Measurements from ENCODE around the gene OVOL2. TPM values are rescaled to one million over a fixed set of nuclear protein-coding genes. Genes with fewer than 3 reads are reported as not detected.

Gene OVOL2
- total RNA-seq, 3 donors from 2014 or later, result 21.0 to 34.1 TPM; not detected in 1

- H3K27me3 ChIP-seq, result no peaks in the 10 kb centered on the region
- no peak for DNase-seq (ENCODE audit: low spot score in 2 of 2)
- no peak overlapping the region for H3K4me3 ChIP-seq
- intact Hi-C loops (cut with DNase I; ENCODE audit: low total_unique reads), result no loop called here
- no peaks in the 10 kb centered on the region for H3K9me3 ChIP-seq
- H3K4me1 ChIP-seq, result no peaks in the 10 kb centered on the region
- TF ChIP-seq POLR2AphosphoS5 (IDR thresholded peaks at IDR 0.05) (no peak), CTCF (IDR thresholded peaks at IDR 0.05) (no peak), POLR2A (IDR thresholded peaks at IDR 0.05) (no peak)
- H3K27ac ChIP-seq, result no peak overlapping the region
- no peaks in the 10 kb centered on the region for H3K36me3 ChIP-seq
Measured at GRCh38 chr20:17990278-17990972, 67.3 kb downstream of the OVOL2 start.

GRCh38 chr20:17987988-17988387, 69.7 kb downstream of the OVOL2 start:
- no peak for TF ChIP-seq POLR2A (IDR thresholded peaks at IDR 0.05)
- no peak for TF ChIP-seq POLR2AphosphoS5 (IDR thresholded peaks at IDR 0.05)
- TF ChIP-seq CTCF (IDR thresholded peaks at IDR 0.05), result no peak
- H3K9me3 ChIP-seq, result no peaks in the 10 kb centered on the region
- H3K27me3 ChIP-seq, result no peaks in the 10 kb centered on the region
- H3K36me3 ChIP-seq, result no peaks in the 10 kb centered on the region
- intact Hi-C loops (cut with DNase I; ENCODE audit: low total_unique reads), result no loop called here
- H3K27ac ChIP-seq, result no peak overlapping the region
- no peaks in the 10 kb centered on the region for H3K4me1 ChIP-seq
- no peak overlapping the region for H3K4me3 ChIP-seq
- no peak for DNase-seq (ENCODE audit: low spot score in 2 of 2)

GRCh38 chr20:17985388-17986018, 72.2 kb downstream of the OVOL2 start:
- Histone ChIP-seq H3K9me3 (no peaks in the 10 kb centered on the region), H3K27ac (no peak overlapping the region), H3K4me3 (no peak overlapping the region), H3K4me1 (no peaks in the 10 kb centered on the region), H3K36me3 (no peaks in the 10 kb centered on the region), H3K27me3 (no peaks in the 10 kb centered on the region)
- TF ChIP-seq POLR2A (IDR thresholded peaks at IDR 0.05) (no peak), POLR2AphosphoS5 (IDR thresholded peaks at IDR 0.05) (no peak), CTCF (IDR thresholded peaks at IDR 0.05) (no peak)
- intact Hi-C loops (cut with DNase I; ENCODE audit: low total_unique reads), result no loop called here
- DNase-seq (ENCODE audit: low spot score in 2 of 2), result no peak

- H3K27ac ChIP-seq, result no peak overlapping the region
- H3K4me3 ChIP-seq, result no peak overlapping the region
- no peaks in the 10 kb centered on the region for H3K9me3 ChIP-seq
- TF ChIP-seq POLR2A (IDR thresholded peaks at IDR 0.05) (no peak), CTCF (IDR thresholded peaks at IDR 0.05) (no peak), POLR2AphosphoS5 (IDR thresholded peaks at IDR 0.05) (no peak)
- intact Hi-C loops (cut with DNase I; ENCODE audit: low total_unique reads), result loop anchor here (2.0 kb wide), 1 partner anchor 28 kb away; no protein-coding TSS in a partner anchor
- no peaks in the 10 kb centered on the region for H3K36me3 ChIP-seq
- H3K27me3 ChIP-seq, result no peaks in the 10 kb centered on the region
- DNase-seq (ENCODE audit: low spot score in 2 of 2), result no peak
- H3K4me1 ChIP-seq, result no peaks in the 10 kb centered on the region
Measured at GRCh38 chr20:17976305-17976704, 81.4 kb downstream of the OVOL2 start.

Other genes starting within 250 kb of the OVOL2 start
- gene SNX5, start 89.1 kb downstream of the OVOL2 start, total RNA-seq, result 100 to 1,000 TPM in 2 of 3 donors, 10 to 100 TPM in 1; 96.7 to 127 (median 122) TPM
- gene MGME1, start 88.9 kb downstream of the OVOL2 start, total RNA-seq, result 10 to 100 TPM in 2 of 3 donors, 1 to 10 TPM in 1; 7.8 to 26.2 (median 18.7) TPM
- 10 to 100 TPM; 11.1 to 17.4 (median 14.9) TPM for gene KAT14, start 79.9 kb upstream of the OVOL2 start, total RNA-seq
- gene PET117, start 79.9 kb upstream of the OVOL2 start, total RNA-seq, result 10 to 100 TPM; 12.3 to 13.8 (median 13.6) TPM
- 10 to 100 TPM; 20.0 to 37.5 (median 33.1) TPM for gene ZNF133, start 230.6 kb upstream of the OVOL2 start, total RNA-seq